Gastroesophageal sphincter (tissue), 3 donors: ENCODE results near the gene ELMO1.

Source experiments
- POLR2A ChIP-seq, 2 donors: fragments of 450-650 bp; IDR thresholded peaks; one replicate each; pipeline ENCODE4 v1.6.1; 2017; ENCODE audit warnings: antibody characterized with exemption in 2 of 2, mild to moderate bottlenecking in 2 of 2, moderate library complexity in 1 of 2
- TF ChIP-seq, protein P1 (sequence below), 4 experiments: fragments of 200-600 bp in 2 of 4; fragments of 450-650 bp in 2 of 4; sonication (generic) in 1 of 4; IDR thresholded peaks; one replicate each; pipeline ENCODE4 v1.5.1; 2017 to 2019; ENCODE audit warnings: antibody characterized with exemption in 4 of 4, mild to moderate bottlenecking in 2 of 4, moderate library complexity in 2 of 4

DNA sequence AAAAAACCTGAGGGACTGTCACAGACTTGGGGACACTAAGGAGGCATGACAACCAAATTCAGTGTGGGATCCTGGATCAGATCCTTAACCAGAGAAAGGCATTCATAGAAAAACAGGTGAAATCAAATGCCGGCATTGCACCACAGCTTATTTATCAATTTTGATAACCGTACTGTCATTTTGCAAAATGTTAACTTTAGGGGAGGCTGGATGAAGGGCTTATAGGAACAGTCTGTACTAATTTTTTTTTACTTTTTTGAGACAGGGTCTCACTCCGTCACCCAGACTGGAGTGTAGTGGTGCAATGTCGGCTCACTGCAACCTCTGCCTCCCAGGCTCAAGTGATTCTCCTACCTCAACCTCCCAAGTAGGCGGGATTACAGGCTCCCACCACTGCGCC lies 217.1 kb downstream of the ELMO1 start:
- TF ChIP-seq, protein P1, sequence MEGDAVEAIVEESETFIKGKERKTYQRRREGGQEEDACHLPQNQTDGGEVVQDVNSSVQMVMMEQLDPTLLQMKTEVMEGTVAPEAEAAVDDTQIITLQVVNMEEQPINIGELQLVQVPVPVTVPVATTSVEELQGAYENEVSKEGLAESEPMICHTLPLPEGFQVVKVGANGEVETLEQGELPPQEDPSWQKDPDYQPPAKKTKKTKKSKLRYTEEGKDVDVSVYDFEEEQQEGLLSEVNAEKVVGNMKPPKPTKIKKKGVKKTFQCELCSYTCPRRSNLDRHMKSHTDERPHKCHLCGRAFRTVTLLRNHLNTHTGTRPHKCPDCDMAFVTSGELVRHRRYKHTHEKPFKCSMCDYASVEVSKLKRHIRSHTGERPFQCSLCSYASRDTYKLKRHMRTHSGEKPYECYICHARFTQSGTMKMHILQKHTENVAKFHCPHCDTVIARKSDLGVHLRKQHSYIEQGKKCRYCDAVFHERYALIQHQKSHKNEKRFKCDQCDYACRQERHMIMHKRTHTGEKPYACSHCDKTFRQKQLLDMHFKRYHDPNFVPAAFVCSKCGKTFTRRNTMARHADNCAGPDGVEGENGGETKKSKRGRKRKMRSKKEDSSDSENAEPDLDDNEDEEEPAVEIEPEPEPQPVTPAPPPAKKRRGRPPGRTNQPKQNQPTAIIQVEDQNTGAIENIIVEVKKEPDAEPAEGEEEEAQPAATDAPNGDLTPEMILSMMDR (IDR thresholded peaks at IDR 0.05): no peak
- TF ChIP-seq POLR2A (IDR thresholded peaks at IDR 0.05): no peak
